ENCODE data around the gene ZBP1.

Gene ZBP1

GRCh38 chr20:57582432-57583288 is 37.6 kb downstream of the ZBP1 start:
- DNase-seq = no peak
- in situ Hi-C loops (cut with HindIII; ENCODE audit: low pct_ligation_motif_present, low pct_unique_long_range_greater_than_20kb, low sequenced_read_pairs) = no loop called here

- in situ Hi-C loops (cut with HindIII; ENCODE audit: low pct_ligation_motif_present, low pct_unique_long_range_greater_than_20kb, low sequenced_read_pairs) = no loop called here
- DNase-seq = no peak
These were observed 38.2 kb downstream of the ZBP1 start for GRCh38 chr20:57582029-57582378.

- in situ Hi-C loops (cut with HindIII; ENCODE audit: low pct_ligation_motif_present, low pct_unique_long_range_greater_than_20kb, low sequenced_read_pairs) = no loop called here
These were observed 38.8 kb downstream of the ZBP1 start for GRCh38 chr20:57581202-57582028.

DNA sequence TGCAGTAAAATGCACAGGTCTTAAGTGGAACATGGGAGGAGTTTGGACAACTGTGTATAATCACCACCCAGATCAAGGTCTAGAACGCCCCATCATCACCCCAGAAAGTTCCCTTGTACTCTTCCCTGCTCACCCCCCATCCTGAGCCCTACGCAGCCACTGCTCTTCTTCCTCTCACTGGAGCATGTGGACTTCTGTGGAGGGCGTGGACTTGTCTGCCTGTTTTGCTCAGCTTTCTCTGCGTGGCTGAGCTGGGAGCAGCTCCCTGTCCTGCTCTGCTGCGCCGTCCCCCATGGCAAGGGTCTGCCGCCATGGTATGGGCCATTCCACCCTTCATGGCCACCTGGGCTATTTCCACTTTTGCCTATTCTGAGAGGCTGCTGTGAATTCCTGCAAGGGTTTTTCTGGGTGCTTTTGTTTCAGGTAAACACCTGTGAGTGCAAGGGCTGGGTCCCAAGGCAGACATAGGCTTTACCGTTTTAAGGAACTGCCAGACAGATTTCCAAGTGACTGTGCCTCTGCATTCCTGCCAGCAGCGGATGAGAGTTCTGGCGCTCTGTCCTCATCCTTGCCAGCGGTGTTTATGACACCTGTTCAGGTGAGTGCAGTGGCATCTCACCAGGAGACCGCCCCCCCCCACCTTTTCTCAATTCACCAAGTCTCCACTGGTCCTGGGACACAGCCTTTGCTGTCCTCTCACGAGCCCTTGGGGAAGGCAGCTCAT is 39.6 kb downstream of the ZBP1 start:
- in situ Hi-C loops (cut with HindIII; ENCODE audit: low pct_ligation_motif_present, low pct_unique_long_range_greater_than_20kb, low sequenced_read_pairs) = no loop called here
- DNase-seq = no peak

More at GRCh38 chr20:57581202-57582028, 38.8 kb downstream of the ZBP1 start:
- no peak for DNase-seq

GRCh38 chr20:57579898-57580447 is 40.3 kb downstream of the ZBP1 start:
- in situ Hi-C loops (cut with HindIII; ENCODE audit: low pct_ligation_motif_present, low pct_unique_long_range_greater_than_20kb, low sequenced_read_pairs) = no loop called here
- no peak for DNase-seq

- in situ Hi-C loops (cut with HindIII; ENCODE audit: low pct_ligation_motif_present, low pct_unique_long_range_greater_than_20kb, low sequenced_read_pairs) = no loop called here
- no peak for DNase-seq
These were observed 40.8 kb downstream of the ZBP1 start for GRCh38 chr20:57579331-57579897.

- in situ Hi-C loops (cut with HindIII; ENCODE audit: low pct_ligation_motif_present, low pct_unique_long_range_greater_than_20kb, low sequenced_read_pairs) = no loop called here
- no peak for DNase-seq
These were observed 41.6 kb downstream of the ZBP1 start for GRCh38 chr20:57578476-57579165.

GRCh38 chr20:57577679-57578475 is 42.3 kb downstream of the ZBP1 start:
- no peak for DNase-seq
- in situ Hi-C loops (cut with HindIII; ENCODE audit: low pct_ligation_motif_present, low pct_unique_long_range_greater_than_20kb, low sequenced_read_pairs) = no loop called here

- no peak for DNase-seq
- in situ Hi-C loops (cut with HindIII; ENCODE audit: low pct_ligation_motif_present, low pct_unique_long_range_greater_than_20kb, low sequenced_read_pairs) = no loop called here
These were observed 43.3 kb downstream of the ZBP1 start for GRCh38 chr20:57576617-57577550.

DNA sequence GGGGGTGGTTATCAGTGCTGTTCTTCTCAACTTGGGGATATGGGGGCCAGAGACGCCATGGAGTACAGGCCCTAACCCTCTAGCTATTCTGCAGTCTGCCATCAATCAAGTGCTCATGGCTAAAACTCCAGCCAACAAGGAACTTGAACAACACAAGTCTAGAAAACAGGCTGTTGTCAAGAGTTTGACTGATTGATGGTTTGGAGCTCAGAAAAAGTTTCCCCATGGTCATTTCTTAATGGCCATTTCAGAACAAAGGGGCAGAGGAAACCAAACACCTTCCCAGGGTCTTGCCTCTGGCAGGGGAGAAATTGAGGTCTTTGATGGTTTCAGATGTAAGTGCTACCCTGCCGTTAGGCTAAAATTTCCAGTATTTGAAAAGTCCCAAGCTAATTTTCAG is 44.2 kb downstream of the ZBP1 start:
- no peak for DNase-seq
- in situ Hi-C loops (cut with HindIII; ENCODE audit: low pct_ligation_motif_present, low pct_unique_long_range_greater_than_20kb, low sequenced_read_pairs) = no loop called here

GRCh38 chr20:57574954-57575353 is 45.3 kb downstream of the ZBP1 start:
- in situ Hi-C loops (cut with HindIII; ENCODE audit: low pct_ligation_motif_present, low pct_unique_long_range_greater_than_20kb, low sequenced_read_pairs) = no loop called here
- no peak for DNase-seq

GRCh38 chr20:57573894-57574293 is 46.3 kb downstream of the ZBP1 start:
- DNase-seq = no peak
- in situ Hi-C loops (cut with HindIII; ENCODE audit: low pct_ligation_motif_present, low pct_unique_long_range_greater_than_20kb, low sequenced_read_pairs) = no loop called here

DNA sequence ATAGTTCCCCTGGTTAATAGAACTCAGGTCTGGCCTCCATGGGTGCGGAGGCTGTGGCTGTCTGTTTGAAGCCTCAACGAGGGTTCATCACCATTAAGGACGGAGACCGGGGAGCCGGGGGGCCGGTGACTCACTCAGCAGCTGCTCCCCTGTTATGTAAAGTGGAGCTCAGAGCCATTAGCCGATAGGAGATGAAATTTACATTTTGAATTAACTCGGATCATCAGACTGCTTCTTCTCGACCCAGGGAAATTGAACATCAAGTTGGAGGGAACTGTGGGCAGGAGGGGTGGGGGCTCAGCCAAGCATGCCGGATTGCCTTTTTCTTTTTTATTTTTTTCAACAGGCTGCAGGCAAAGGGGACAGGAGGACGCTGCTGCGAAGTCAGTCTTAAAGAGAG is 47.0 kb downstream of the ZBP1 start:
- in situ Hi-C loops (cut with HindIII; ENCODE audit: low pct_ligation_motif_present, low pct_unique_long_range_greater_than_20kb, low sequenced_read_pairs) = no loop called here
- no peak for DNase-seq

DNA sequence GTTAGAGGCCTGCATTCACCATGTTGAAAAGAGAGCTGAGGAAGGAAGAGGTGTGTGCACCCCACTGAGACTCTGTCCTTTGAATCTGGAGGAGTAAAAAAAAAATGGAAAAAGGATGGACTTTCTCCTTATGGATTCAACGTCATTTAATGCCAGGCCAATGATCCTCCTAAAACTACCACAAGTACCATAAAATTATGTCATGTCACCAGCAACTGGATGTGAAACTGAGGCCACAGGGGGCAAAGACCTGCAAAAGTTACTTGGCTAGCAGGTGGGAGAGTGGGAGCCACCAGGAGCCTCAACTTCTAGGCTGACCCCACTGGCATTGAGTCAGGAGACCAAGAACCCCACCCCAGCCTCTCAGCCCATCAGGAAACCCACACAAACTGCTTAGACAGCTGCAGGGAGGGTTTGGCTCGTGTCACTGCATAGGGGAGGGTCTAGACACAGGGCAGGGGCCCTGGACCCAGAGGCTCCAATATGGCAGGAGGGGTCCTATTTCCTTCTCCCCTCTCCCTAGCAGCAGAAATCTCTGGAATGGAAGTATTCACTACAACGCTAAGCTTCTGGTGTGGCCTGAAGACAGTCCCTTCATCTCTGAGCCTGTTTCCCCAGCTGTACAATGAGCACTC is 48.3 kb downstream of the ZBP1 start:
- in situ Hi-C loops (cut with HindIII; ENCODE audit: low pct_ligation_motif_present, low pct_unique_long_range_greater_than_20kb, low sequenced_read_pairs) = no loop called here
- no peak for DNase-seq

DNA sequence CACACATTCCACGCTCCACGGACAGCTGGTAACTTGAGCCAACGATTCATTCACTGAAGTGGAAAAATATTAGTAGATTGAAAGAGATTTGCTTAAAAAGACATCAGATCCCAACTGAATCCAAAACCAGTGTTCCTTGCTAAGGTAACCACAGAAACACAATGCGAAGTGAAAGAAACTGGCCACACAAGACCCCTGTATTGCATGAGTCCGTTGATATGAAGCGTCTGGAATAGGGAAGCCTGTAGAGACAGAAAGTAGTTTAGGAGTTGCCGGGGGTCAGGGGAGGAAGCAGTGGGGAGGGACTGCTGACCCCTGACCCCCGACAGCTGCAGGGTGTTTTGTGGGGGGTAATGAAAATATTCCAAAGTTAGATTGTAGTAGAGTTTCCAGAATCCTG is 49.3 kb downstream of the ZBP1 start:
- no peak for DNase-seq
- in situ Hi-C loops (cut with HindIII; ENCODE audit: low pct_ligation_motif_present, low pct_unique_long_range_greater_than_20kb, low sequenced_read_pairs) = no loop called here
